Activated CD4-positive, CD25-positive, alpha-beta regulatory T cell (primary cell): Measurements from ENCODE around the gene RASAL2.
"Not testable (repeated sequence)": the region's sequence is repeated elsewhere in the genome, so short reads cannot be mapped to it uniquely, and the experiment has no call there.

Source experiments
- DNase-seq, 4 experiments: peaks; one replicate each; lab custom pipeline; 2025; lab: John Stamatoyannopoulos, UW

Gene RASAL2

GRCh38 chr1:178071811-178072210, 22.1 kb upstream of the RASAL2 start:
- DNase-seq, result no peak

GRCh38 chr1:178072326-178072725, 21.6 kb upstream of the RASAL2 start:
- DNase-seq, result no peak

- no peak for DNase-seq
These were observed 18.6 kb upstream of the RASAL2 start for GRCh38 chr1:178075333-178075732.

GRCh38 chr1:178076607-178077006, 17.3 kb upstream of the RASAL2 start:
- DNase-seq, result no peak

GRCh38 chr1:178077917-178078316, 16.0 kb upstream of the RASAL2 start:
- no peak for DNase-seq

- no peak for DNase-seq
These were observed 7.6 kb upstream of the RASAL2 start for GRCh38 chr1:178086294-178086693.

- no peak for DNase-seq
These were observed 7.1 kb upstream of the RASAL2 start for GRCh38 chr1:178086766-178087165.

GRCh38 chr1:178088651-178089050, 5.3 kb upstream of the RASAL2 start:
- DNase-seq, result no peak

GRCh38 chr1:178091454-178091853, 2.5 kb upstream of the RASAL2 start:
- not testable (repeated sequence) for DNase-seq

- no peak for DNase-seq
These were observed 1.7 kb upstream of the RASAL2 start for GRCh38 chr1:178091986-178092745.

- DNase-seq, result no peak
These were observed 918 bp upstream of the RASAL2 start for GRCh38 chr1:178092878-178093493.

- no peak for DNase-seq
These were observed 382 bp upstream of the RASAL2 start for GRCh38 chr1:178093494-178093950.

GRCh38 chr1:178094739-178095645, 1.1 kb downstream of the RASAL2 start:
- DNase-seq, result no peak

- DNase-seq, result no peak
These were observed 2.5 kb downstream of the RASAL2 start for GRCh38 chr1:178096421-178096820.

- DNase-seq, result no peak
These were observed 4.4 kb downstream of the RASAL2 start for GRCh38 chr1:178098262-178098661.

- DNase-seq, result no peak
These were observed 7.3 kb downstream of the RASAL2 start for GRCh38 chr1:178101266-178101630.

- no peak for DNase-seq
These were observed 7.8 kb downstream of the RASAL2 start for GRCh38 chr1:178101654-178102053.

- DNase-seq, result no peak
These were observed 8.3 kb downstream of the RASAL2 start for GRCh38 chr1:178102218-178102617.

GRCh38 chr1:178107823-178108222, 13.9 kb downstream of the RASAL2 start:
- no peak for DNase-seq

- DNase-seq, result no peak
These were observed 15.6 kb downstream of the RASAL2 start for GRCh38 chr1:178109348-178110143.

- no peak for DNase-seq
These were observed 21.4 kb downstream of the RASAL2 start for GRCh38 chr1:178115260-178115659.

GRCh38 chr1:178118524-178118923, 24.6 kb downstream of the RASAL2 start:
- DNase-seq, result no peak
